ENCODE measurements around the gene STARD9. TPM values are rescaled to one million over a fixed set of nuclear protein-coding genes. Genes with fewer than 3 reads are reported as not detected.

The STARD9 gene
- total and polyA plus RNA-seq, 2 of the 4 experiments (the other 2 are of a cell fraction): 2.0 to 3.2 TPM

DNA sequence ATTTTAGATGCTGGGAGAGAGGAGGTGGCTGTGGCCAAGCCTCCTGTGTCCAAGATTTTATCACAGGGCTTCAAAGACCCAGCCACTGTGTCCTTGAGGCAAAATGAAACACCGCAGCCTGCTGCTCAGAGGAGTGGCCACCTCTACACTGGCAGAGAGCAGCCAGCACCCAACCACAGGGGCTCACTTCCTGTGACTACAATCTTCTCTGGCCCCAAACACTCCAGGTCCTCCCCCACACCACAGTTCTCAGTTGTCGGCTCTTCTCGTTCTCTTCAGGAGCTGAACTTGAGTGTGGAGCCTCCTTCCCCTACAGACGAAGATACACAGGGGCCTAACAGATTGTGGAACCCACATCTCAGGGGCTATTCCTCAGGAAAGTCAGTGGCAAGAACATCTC, 115.9 kb downstream of the STARD9 start:
- no peak for DNase-seq
- Histone ChIP-seq H4K91ac (ENCODE audit: insufficient read depth, low read depth, low read length) (no peak overlapping the region), H2BK5ac (ENCODE audit: low read depth, low read length, poor library complexity, severe bottlenecking) (no peak overlapping the region), H2BK120ac (ENCODE audit: low read depth, low read length) (no peak overlapping the region), H3K9ac (ENCODE audit: low read depth, low read length) (no peak overlapping the region), H3K4ac (ENCODE audit: low read depth, low read length) (no peak overlapping the region), H3K9me1 (ENCODE audit: insufficient read depth, low read length) (peaks cover 28% of the 10 kb centered on the region; the same call in 1 of the 2 replicates), H3K36me3 (ENCODE audit: control insufficient read depth, insufficient read depth, low read length) (peaks cover 31% of the 10 kb centered on the region), H2AFZ (replicated peaks; ENCODE audit: low read length, poor library complexity) (no peak overlapping the region), H3K27me3 (ENCODE audit: control insufficient read depth, insufficient read depth, low read length) (no peaks in the 10 kb centered on the region), H4K20me1 (ENCODE audit: insufficient read depth, low read length) (no peaks in the 10 kb centered on the region), H3K4me2 (ENCODE audit: low read depth, low read length) (no peak overlapping the region), H3K4me3 (ENCODE audit: insufficient read depth, low read depth, low read length) (no peak overlapping the region), H3K79me1 (ENCODE audit: low read depth in 1 of 2, low read length in 2 of 2) (no peaks in the 10 kb centered on the region), H3K4me1 (ENCODE audit: control insufficient read depth, insufficient read depth, low read length) (no peaks in the 10 kb centered on the region), H3K18ac (ENCODE audit: low read depth, low read length) (no peak overlapping the region), H2AK5ac (ENCODE audit: low read depth, low read length) (no peak overlapping the region), H3K23ac (ENCODE audit: low read depth, low read length) (no peak overlapping the region), H2BK20ac (ENCODE audit: low read depth, low read length) (no peak overlapping the region), H3K14ac (replicated peaks; ENCODE audit: low read depth, low read length) (no peak overlapping the region), H2BK15ac (ENCODE audit: low read depth, low read length) (no peak overlapping the region), H3K27ac (ENCODE audit: insufficient read depth, low read length) (no peak overlapping the region), H3K56ac (ENCODE audit: extremely low read depth, insufficient read depth, low read length) (no peak overlapping the region), H4K8ac (ENCODE audit: low read depth in 2 of 2, low read length in 2 of 2) (no peak overlapping the region), H2AK9ac (replicated peaks; ENCODE audit: low read depth, low read length, poor library complexity) (no peak overlapping the region), H3K9me3 (ENCODE audit: control insufficient read depth, insufficient read depth, low read length) (no peaks in the 10 kb centered on the region), H4K5ac (ENCODE audit: low read depth, low read length) (no peak overlapping the region)
- dilution Hi-C loops (cut with HindIII; ENCODE audit: low sequenced_read_pairs, unreplicated experiment) (no loop called here), intact Hi-C loops (cut with micrococcal nuclease) (no loop called here), in situ Hi-C loops (cut with MboI; ENCODE audit: low sequenced_read_pairs) (no loop called here)
- no TSS peak for BruUV-seq (replicated peaks)
- TF ChIP-seq RFX5 (IDR thresholded peaks at IDR 0.05; ENCODE audit: low read depth, low read length) (no peak), MAFK (IDR thresholded peaks at IDR 0.05; ENCODE audit: low read depth, low read length) (no peak), POLR2A (IDR thresholded peaks at IDR 0.05; ENCODE audit: low read depth, low read length) (no peak), NFE2L2 (IDR thresholded peaks at IDR 0.05; ENCODE audit: low read depth, low read length) (no peak), MXI1 (IDR thresholded peaks at IDR 0.05; ENCODE audit: borderline replicate concordance, low read depth, low read length) (no peak), MAZ (IDR thresholded peaks at IDR 0.05; ENCODE audit: borderline replicate concordance, low read depth, low read length) (no peak), RCOR1 (IDR thresholded peaks at IDR 0.05; ENCODE audit: insufficient replicate concordance, low read length) (no peak), CHD1 (IDR thresholded peaks at IDR 0.05; ENCODE audit: low read depth, low read length) (no peak), SMC3 (IDR thresholded peaks at IDR 0.05; ENCODE audit: low read depth, low read length) (no peak), BHLHE40 (IDR thresholded peaks at IDR 0.05; ENCODE audit: low read depth, low read length) (no peak)
- TF ChIP-seq, protein P1, sequence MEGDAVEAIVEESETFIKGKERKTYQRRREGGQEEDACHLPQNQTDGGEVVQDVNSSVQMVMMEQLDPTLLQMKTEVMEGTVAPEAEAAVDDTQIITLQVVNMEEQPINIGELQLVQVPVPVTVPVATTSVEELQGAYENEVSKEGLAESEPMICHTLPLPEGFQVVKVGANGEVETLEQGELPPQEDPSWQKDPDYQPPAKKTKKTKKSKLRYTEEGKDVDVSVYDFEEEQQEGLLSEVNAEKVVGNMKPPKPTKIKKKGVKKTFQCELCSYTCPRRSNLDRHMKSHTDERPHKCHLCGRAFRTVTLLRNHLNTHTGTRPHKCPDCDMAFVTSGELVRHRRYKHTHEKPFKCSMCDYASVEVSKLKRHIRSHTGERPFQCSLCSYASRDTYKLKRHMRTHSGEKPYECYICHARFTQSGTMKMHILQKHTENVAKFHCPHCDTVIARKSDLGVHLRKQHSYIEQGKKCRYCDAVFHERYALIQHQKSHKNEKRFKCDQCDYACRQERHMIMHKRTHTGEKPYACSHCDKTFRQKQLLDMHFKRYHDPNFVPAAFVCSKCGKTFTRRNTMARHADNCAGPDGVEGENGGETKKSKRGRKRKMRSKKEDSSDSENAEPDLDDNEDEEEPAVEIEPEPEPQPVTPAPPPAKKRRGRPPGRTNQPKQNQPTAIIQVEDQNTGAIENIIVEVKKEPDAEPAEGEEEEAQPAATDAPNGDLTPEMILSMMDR (conservative IDR thresholded peaks at IDR 0.05; ENCODE audit: low read depth, low read length): no peak
- ATAC-seq (ENCODE audit: low read depth): no peak
- ChIA-PET POLR2A (ENCODE audit: unreplicated experiment) (no interaction called here), CTCF (no interaction called here)
- WGBS, 2 experiments (ENCODE audit: extremely low coverage in 2 of 2, insufficient read length in 1 of 2): 94% methylated on average over 2 of the region's 4 CpGs; no CpG with 5 or more reads in 1 of the 2 experiments

Measured in IMR-90 (cell line).